PC-3 (cell line): ENCODE data around the gene LIN37.

Source experiments
- CTCF ChIP-seq: fragments of 300-600 bp; sonication (generic); conservative IDR thresholded peaks from 2 replicates; pipeline ENCODE4 v1.5.1; 2017; ENCODE audit warnings: antibody characterized with exemption, low read depth, mild to moderate bottlenecking, low read length
- EZH2phosphoT487 ChIP-seq: fragments of 300-600 bp; sonication (generic); IDR thresholded peaks from 2 replicates; pipeline ENCODE4 v1.6.1; 2018; ENCODE audit warnings: mild to moderate bottlenecking, antibody characterized with exemption, low read length, borderline replicate concordance

- TF ChIP-seq CTCF (no peak), EZH2phosphoT487 (no peak)
Observed at GRCh38 chr19:35725216-35725861, 23.0 kb upstream of the LIN37 start.
